Stimulated activated CD4-positive, alpha-beta T cell treated with anti-CD3 and anti-CD28 coated beads, Interleukin-4, amount 100 ng/mL, for 48 hours (primary cell): ENCODE measurements around the gene SPATA13.

ENCODE experiments used
- DNase-seq, 2 donors: peaks; one replicate each; pipeline ENCODE4 v3.0.0-alpha.2; 2020; ENCODE audit warnings: low read depth in 2 of 2

Gene SPATA13

GRCh38 chr13:24276861-24277260, 116.3 kb downstream of the SPATA13 start:
- DNase-seq: no peak

GRCh38 chr13:24277761-24278160, 117.2 kb downstream of the SPATA13 start:
- DNase-seq: no peak

DNA sequence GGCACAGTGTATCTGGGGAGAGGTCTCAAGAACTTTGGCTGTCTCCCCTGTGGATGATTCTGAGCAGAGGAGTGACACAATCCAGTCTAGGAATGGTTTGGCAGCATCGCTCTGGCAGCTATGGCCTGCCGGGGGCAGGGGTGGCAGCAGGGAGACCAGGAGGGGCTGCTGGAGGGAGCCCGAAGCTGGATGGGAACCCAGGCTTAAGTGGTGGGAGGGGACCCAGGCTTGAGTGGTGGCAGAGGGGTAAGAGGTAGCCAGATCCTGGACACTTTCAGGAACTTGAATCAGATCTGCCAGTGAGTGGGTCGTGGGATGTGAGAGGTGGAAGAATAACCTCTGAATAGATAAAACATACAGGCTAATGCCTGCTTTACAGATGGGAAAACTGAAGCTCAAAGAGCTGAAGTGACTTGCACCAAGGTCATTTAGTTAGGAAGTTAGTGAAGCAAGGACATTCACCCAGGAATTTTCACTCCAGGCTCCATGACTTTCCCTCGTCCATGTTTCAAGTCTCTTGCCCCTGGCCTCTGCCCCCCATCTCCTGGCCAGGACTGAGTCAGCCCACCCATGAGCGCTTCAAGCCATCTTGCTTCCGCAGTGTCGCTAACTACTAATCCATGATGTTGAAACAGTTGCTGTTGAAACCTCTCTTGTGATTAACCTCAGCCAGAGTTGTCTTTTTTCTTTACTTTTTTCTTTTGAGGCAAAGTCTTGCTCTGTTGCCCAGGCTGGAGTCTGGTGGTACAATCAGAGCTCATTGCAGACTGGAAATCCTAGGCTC, 119.0 kb downstream of the SPATA13 start:
- no peak for DNase-seq

GRCh38 chr13:24280720-24281119, 120.2 kb downstream of the SPATA13 start:
- no peak for DNase-seq

- DNase-seq: no peak
These were observed 120.9 kb downstream of the SPATA13 start for GRCh38 chr13:24281188-24282008.

DNA sequence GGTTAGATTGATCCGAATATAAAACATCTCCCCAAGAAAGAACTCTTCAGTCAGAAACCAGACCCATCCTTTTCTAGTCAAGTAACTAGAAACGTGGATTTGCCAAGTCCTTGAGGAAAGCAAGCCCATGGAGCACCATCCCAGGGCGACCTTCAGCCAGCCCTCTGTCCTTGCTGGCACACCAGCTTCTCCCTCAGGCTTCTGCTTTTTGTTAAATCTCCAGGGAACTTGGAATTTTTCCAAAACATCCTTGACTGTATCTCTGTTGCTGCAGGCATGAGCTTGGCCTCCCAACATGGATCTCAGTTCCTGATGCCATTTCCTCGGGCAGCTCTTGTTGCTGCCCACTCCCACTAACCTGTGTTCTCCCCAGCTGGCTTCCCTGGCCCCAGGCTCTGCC, 121.7 kb downstream of the SPATA13 start:
- DNase-seq: no peak

- no peak for DNase-seq
These were observed 124.5 kb downstream of the SPATA13 start for GRCh38 chr13:24284889-24285565.

DNA sequence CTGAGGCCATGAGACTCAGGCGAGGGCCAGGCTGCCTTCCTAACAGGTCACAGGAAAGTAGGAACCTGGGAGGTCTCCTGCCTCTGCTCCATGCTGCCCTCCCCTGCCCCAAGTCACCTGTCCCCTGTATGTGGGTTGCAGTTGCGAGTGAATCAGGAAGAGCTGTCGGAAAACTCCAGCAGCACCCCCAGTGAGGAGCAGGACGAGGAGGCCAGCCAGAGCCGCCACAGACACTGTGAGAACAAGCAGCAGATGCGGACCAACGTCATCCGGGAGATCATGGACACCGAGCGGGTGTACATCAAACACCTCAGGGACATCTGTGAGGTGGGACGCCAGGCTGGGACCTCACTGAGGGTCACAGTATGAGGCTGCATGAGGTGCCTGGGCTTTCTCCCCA, 126.1 kb downstream of the SPATA13 start:
- no peak for DNase-seq

DNA sequence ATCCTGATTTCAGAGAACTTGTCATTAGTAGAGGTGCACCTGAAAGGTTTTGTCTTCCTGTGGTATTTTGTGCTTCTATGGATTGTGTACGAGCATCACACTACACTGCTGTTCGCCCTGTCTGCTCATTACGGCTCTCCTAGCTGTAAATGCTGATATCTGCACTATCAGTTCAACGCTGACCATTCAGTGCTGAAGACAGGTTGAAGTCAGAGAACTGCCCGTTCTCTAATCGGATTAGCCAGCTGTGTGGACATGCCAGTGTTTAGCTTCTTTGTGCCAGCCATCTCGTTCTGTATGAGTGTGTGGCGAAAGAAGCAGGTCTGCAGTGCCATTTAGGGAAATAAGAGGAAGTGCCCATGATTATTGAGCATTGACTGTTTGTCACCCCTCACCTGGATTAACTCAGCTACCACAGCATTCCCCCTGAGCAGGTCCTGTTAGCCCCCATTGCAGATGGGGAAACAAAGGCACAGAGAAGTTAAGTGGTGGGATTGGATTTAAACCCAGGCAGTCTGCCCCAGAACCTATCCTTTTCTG, 127.3 kb downstream of the SPATA13 start:
- no peak for DNase-seq

GRCh38 chr13:24288870-24289269, 128.3 kb downstream of the SPATA13 start:
- DNase-seq: no peak

DNA sequence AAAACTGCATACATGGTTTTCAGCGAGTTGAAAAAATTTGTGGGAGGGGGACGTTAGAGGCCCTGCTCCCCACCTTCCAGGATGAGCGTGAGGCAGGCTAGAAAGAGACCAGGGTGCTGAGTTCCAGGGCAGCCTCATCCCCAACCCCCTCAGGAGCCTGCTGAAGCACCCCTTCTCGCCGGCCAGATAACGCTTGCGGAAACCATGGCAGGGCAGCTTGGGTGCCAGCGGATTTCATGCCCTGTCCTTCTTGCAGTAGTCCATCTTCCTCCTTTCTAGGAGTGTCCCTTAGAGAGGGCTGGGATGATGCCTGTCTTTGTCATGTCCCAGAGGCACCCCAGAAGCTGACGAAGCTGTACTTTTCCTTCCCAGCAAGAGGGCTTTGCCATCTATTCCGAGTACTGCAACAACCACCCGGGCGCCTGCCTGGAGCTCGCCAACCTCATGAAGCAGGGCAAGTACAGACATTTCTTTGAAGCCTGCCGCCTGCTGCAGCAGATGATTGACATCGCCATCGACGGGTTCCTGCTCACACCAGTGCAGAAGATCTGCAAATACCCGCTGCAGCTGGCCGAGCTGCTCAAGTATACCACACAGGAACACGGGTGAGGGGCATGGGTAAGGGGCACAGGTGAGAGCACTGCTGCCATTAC, 129.9 kb downstream of the SPATA13 start:
- DNase-seq: no peak

DNA sequence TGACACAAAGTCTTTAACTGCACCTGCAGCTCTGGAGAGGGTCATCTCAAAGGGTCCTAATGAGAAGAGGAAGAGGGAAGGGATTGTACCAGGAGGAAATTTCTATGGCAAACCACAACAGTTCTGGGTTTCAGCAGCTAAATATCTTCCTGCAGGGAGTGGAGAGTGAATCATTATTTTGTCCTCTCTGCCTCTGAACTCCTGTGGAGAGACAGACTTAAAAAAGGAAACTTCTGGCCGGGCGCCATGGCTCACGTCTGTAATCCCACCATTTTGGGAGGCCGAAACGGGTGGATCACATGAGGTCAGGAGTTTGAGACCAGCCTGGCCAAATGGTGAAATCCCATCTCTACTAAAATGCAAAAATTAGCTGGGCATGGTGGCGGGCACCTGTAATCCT, 132.0 kb downstream of the SPATA13 start:
- DNase-seq: no peak

DNA sequence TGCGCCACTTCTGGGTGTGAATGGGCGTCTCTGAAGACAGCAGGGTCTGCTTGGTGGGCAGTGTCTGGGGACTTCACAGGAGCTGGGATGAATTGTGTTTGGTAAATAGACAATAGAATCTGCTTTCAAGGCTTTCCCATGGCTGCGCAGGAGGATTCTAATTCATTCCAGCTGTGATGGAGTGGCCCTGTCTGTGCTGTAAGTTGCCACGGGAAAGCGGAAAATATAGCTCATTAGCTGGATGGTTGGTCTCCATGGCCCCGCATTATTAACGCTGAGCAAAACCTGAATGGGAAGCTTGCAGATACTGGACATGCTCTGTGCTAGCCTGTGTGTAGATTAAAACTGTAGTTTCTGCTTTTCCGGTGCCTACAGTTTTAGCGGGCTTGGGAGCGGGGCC, 133.2 kb downstream of the SPATA13 start:
- no peak for DNase-seq

GRCh38 chr13:24299488-24300114, 139.1 kb downstream of the SPATA13 start:
- DNase-seq: no peak

GRCh38 chr13:24301434-24301833, 140.9 kb downstream of the SPATA13 start:
- no peak for DNase-seq

DNA sequence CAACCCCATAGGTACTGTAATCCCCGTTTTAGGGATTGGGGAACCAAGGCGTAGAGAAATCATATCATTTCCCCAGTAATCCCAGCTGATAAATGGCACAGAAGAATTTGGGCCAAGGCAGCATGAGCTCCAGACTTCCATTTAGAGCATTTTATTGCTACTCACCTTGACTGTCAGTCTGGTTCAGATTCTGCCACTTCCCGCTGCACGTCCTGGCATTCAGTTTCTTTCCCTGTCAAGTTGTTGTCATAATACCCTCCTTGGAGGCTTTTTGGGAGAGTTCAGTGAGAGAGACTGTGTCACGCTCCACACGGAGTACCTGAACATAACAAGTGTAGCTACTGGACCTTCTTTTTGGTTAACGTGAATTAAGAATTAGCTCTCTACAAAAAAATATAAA, 141.4 kb downstream of the SPATA13 start:
- DNase-seq: no peak

DNA sequence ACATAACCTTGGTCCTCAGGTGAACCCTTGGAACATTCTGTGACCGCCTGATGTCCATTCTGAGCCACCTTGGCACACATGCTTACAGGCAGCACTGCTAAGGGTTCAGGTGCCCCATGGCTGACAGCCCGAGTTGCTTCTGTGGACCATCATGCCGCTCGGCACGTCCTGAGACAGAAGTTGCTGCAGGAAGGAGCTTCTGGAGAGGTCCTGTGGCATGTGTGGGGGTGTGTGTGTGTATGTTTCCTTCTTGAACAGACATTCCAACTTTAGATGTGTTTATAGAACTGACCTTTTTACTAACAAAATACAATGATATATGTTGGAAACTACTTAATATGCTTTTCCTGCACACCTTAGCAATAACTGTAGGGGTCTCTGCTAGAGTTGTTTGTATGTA, 144.1 kb downstream of the SPATA13 start:
- DNase-seq: no peak

DNA sequence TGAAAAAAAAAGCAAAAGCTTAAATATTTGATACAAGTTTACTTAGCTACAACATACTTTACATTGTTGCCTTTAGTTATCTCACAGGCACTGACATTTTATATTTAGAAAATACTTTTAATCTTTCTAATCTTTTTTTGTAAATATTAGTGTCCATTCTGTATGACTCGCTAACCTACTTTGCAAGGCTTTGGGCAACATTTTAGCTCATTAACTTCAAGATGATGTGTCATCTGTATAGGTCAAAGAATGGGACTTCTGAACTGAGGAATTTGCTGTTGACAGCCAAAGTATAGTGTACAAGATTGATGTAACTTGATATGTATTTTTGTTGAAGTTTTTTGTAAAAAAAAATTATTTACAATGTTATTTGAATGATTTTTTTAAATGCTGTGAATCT, 146.1 kb downstream of the SPATA13 start:
- DNase-seq: no peak

DNA sequence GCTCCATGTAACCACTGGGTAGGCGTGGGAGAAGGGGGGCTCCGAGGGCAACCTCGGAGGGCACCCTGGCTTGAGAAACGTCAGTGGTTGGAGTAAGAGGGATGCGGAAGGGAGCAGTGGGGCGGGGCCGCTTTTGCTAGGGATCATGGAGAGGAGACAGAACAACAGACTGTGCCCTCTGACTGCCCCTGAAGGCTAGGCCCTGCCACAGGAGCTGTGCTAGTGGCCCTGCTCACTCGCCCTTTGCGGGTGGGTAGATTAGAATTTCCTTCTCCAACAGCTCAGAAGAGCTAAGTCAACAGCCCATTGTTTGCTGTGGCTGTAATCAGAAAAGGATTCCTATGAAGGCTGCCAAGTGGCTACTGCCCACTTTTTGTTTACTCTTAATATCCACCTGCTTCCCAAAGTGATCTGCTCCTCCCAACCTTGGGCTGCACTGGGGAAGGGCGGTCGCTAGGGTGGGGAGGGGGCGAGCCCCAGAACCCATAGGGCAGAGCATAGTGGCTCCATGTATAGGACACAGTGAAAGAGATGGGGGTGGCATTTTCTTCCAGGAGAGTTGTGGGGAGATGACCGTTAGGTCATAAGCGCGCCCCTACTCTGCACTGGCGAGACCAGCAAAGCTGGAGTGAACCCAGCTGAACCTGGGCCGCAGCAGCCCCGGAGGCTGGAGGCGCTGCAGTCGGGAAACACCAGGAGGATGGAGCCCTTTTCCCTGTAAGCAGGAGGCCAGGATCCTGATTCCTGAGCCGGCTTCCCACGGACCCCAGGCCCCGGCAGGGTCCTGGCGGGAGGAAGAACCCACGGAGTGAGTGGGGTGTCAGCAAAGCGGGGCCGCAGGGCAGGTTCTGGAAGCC, 146.9 kb downstream of the SPATA13 start:
- DNase-seq: no peak

DNA sequence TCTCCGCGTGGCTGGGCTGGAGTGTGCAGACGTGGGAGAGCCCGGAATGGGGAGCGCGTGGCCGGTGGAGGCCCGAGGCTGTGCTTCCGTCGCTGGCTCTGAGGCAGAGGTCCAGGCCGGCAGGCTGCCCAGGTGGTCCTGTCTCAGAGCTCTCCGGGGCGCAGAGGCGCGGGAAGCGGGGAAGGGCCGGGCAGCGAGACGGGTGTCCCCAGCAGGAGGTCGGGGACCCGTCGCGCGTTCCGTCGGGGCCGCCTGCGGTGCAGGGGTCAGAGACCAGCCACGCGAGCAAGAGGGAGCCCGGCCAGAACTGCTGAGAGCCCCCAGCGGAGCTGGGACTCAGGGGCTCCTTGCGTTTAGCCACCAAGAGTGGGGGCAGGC, 147.5 kb downstream of the SPATA13 start:
- no peak for DNase-seq
